ENCODE results near the gene TGM2. TPM values are rescaled to one million over a fixed set of nuclear protein-coding genes. Genes with fewer than 3 reads are reported as not detected.

The TGM2 gene
- total RNA-seq, 1 experiment from 2014 or later = 113 TPM

- DNase-seq (ENCODE audit: low read depth, low spot score) (no peak), ATAC-seq (no peak)
- CTCF ChIA-PET = interaction anchor here (0.6 to 1.0 kb wide), 2 partner anchors 31 to 343 kb away, joined by 3 to 4 read pairs; no protein-coding TSS in a partner anchor
- POLR2A ChIA-PET = no interaction called here
- H3K36me3 ChIP-seq (ENCODE audit: control insufficient read depth, insufficient read depth, low read length) = no peaks in the 10 kb centered on the region
- in situ Hi-C loops (cut with HindIII; ENCODE audit: low pct_unique_long_range_greater_than_20kb, low sequenced_read_pairs) = no loop called here
- H3K27ac ChIP-seq (ENCODE audit: low read length) = peak overlapping the region; percentile 40
- H3K4me3 ChIP-seq (ENCODE audit: low read depth in 2 of 2, low read length in 2 of 2) = no peak overlapping the region
- BruUV-seq (replicated peaks) = no TSS peak
- H3K27me3 ChIP-seq (ENCODE audit: control insufficient read depth, insufficient read depth, low read length) = no peaks in the 10 kb centered on the region
- no peaks in the 10 kb centered on the region for H3K9me3 ChIP-seq (ENCODE audit: control insufficient read depth, insufficient read depth, low read depth, low read length)
- intact Hi-C loops (cut with micrococcal nuclease; ENCODE audit: unreplicated experiment) = no loop called here
- TF ChIP-seq CTCF (IDR thresholded peaks at IDR 0.05) (peak; percentile 62), REST (IDR thresholded peaks at IDR 0.05; ENCODE audit: insufficient read depth in 1 of 2, low read depth in 2 of 2, low read length in 1 of 2) (no peak)
- H3K4me1 ChIP-seq (ENCODE audit: control insufficient read depth, insufficient read depth, low read length) = peaks cover 34% of the 10 kb centered on the region
Observed at GRCh38 chr20:38113401-38114325, 51.4 kb downstream of the TGM2 start.

GRCh38 chr20:38112930-38113294 lies 52.2 kb downstream of the TGM2 start:
- Histone ChIP-seq H3K36me3 (ENCODE audit: control insufficient read depth, insufficient read depth, low read length) (no peaks in the 10 kb centered on the region), H3K9me3 (ENCODE audit: control insufficient read depth, insufficient read depth, low read depth, low read length) (no peaks in the 10 kb centered on the region), H3K4me1 (ENCODE audit: control insufficient read depth, insufficient read depth, low read length) (peaks cover 37% of the 10 kb centered on the region), H3K27ac (ENCODE audit: low read length) (peak overlapping the region; percentile 40; the same call in 1 of the 2 replicates), H3K4me3 (ENCODE audit: low read depth in 2 of 2, low read length in 2 of 2) (no peak overlapping the region), H3K27me3 (ENCODE audit: control insufficient read depth, insufficient read depth, low read length) (no peaks in the 10 kb centered on the region)
- no peak for TF ChIP-seq POLR2AphosphoS5 (IDR thresholded peaks at IDR 0.05; ENCODE audit: low read depth, low read length)
- no peak for TF ChIP-seq TCF7L2 (IDR thresholded peaks at IDR 0.05; ENCODE audit: low read depth, low read length)
- TF ChIP-seq SIN3A (IDR thresholded peaks at IDR 0.05; ENCODE audit: borderline replicate concordance, insufficient read depth, low read depth, low read length) = no peak
- TF ChIP-seq CTCF (IDR thresholded peaks at IDR 0.05) = no peak
- no peak for TF ChIP-seq REST (IDR thresholded peaks at IDR 0.05; ENCODE audit: insufficient read depth in 1 of 2, low read depth in 2 of 2, low read length in 1 of 2)
- in situ Hi-C loops (cut with HindIII; ENCODE audit: low pct_unique_long_range_greater_than_20kb, low sequenced_read_pairs) (no loop called here), intact Hi-C loops (cut with micrococcal nuclease; ENCODE audit: unreplicated experiment) (no loop called here)
- ATAC-seq (no peak), DNase-seq (ENCODE audit: low read depth, low spot score) (no peak)
- ChIA-PET POLR2A (no interaction called here), CTCF (interaction anchor here (0.5 to 0.6 kb wide), 2 partner anchors 32 to 198 kb away, joined by 4 to 11 read pairs; no protein-coding TSS in a partner anchor)
- no TSS peak for BruUV-seq (replicated peaks)
